ENCODE data around the gene MN1. TPM values are rescaled to one million over a fixed set of nuclear protein-coding genes. Genes with fewer than 3 reads are reported as not detected.

The MN1 gene
- total and polyA plus RNA-seq, 2 of the 8 experiments (the other 6 are each of a cell fraction or from before 2014, with no cell fraction given), result 3.1 to 4.9 TPM

GRCh38 chr22:27748349-27748748, 53.2 kb downstream of the MN1 start:
- H4K8ac ChIP-seq (ENCODE audit: extremely low read depth, insufficient read depth, low read length), result no peak overlapping the region
- H3K23ac ChIP-seq (ENCODE audit: insufficient read length), result no peak overlapping the region
- H4K20me1 ChIP-seq (replicated peaks in 1 of 2; ENCODE audit: control insufficient read depth in 1 of 2, insufficient read depth in 2 of 2, low read length in 2 of 2), result no peaks in the 10 kb centered on the region
- no peak overlapping the region for H2AFZ ChIP-seq (ENCODE audit: low read length)
- FAIRE-seq, result no peak
- no peak overlapping the region for H2AK5ac ChIP-seq (ENCODE audit: low read depth, low read length)
- peak overlapping the region; percentile 64 to 96; a peak in 3 of 4 replicates for H3K4me2 ChIP-seq (ENCODE audit: insufficient read depth in 1 of 2, low read depth in 2 of 2, low read length in 2 of 2)
- 66% methylated on average over 4 of the region's 4 CpGs; no CpG with 5 or more reads in 1 of the 2 experiments for WGBS, 2 experiments (ENCODE audit: extremely low coverage in 1 of 2, insufficient coverage in 1 of 2, insufficient read length in 1 of 2, insufficient replicate concordance in 2 of 2, low coverage in 1 of 2, low lambda C conversion rate in 2 of 2, missing lambda C conversion rate in 1 of 2)
- ChIA-PET CTCF (ENCODE audit: partially characterized antibody) (interaction anchor here (0.6 to 2.7 kb wide), 10 partner anchors 9 to 331 kb away, joined by 3 to 13 read pairs (median 3); no protein-coding TSS in a partner anchor), POLR2A (ENCODE audit: partially characterized antibody) (interaction anchor here (1.5 to 2.4 kb wide), 3 partner anchors 26 to 88 kb away, joined by 3 to 6 read pairs (median 4); no protein-coding TSS in a partner anchor)
- no peak overlapping the region for H2BK120ac ChIP-seq (replicated peaks; ENCODE audit: low read depth, low read length)
- no peaks in the 10 kb centered on the region for H3K36me3 ChIP-seq (ENCODE audit: control insufficient read depth in 2 of 4, insufficient read depth in 4 of 4, low read length in 3 of 4)
- no peak for DNase-seq (ENCODE audit: low read depth in 1 of 2, low spot score in 2 of 2)
- H3K9me3 ChIP-seq (ENCODE audit: insufficient read depth in 2 of 2, low read depth in 1 of 2, low read length in 1 of 2), result no peaks in the 10 kb centered on the region
- H3K14ac ChIP-seq (ENCODE audit: insufficient read length), result no peak overlapping the region
- no peak overlapping the region for H4K91ac ChIP-seq (replicated peaks; ENCODE audit: insufficient read length, low read length)
- H3K56ac ChIP-seq (replicated peaks; ENCODE audit: insufficient read length, low read depth, low read length), result no peak overlapping the region
- no peaks in the 10 kb centered on the region; a peak in 1 of 4 replicates for H3K79me2 ChIP-seq (ENCODE audit: control insufficient read depth in 1 of 2, insufficient read depth in 2 of 2, low read length in 2 of 2)
- H3K27me3 ChIP-seq (replicated peaks in 1 of 4; ENCODE audit: control insufficient read depth in 3 of 4, extremely low read depth in 1 of 4, insufficient read depth in 3 of 4, low read length in 3 of 4), result peaks cover 0 to 3% (median 0%) of the 10 kb centered on the region in 4 experiments; a peak in 1 of 7 replicates
- peak overlapping the region in 1 of 4 experiments; percentile 35; a peak in 1 of 8 replicates for H3K4me3 ChIP-seq (ENCODE audit: extremely low read depth in 1 of 4, insufficient read depth in 2 of 4, low read depth in 3 of 4, low read length in 4 of 4)
- H3K9ac ChIP-seq (replicated peaks in 1 of 4; ENCODE audit: extremely low read depth in 1 of 4, low read depth in 3 of 4, low read length in 3 of 4), result no peak overlapping the region
- no peak overlapping the region for H2BK5ac ChIP-seq (ENCODE audit: low read depth, low read length)
- TF ChIP-seq SAP30 (IDR thresholded peaks at IDR 0.05; ENCODE audit: insufficient read depth, insufficient replicate concordance, low read length), result no peak
- 0 out of 2 replicates have a peak overlapping the region, but pooled peaks have one; percentile 26 for H2BK20ac ChIP-seq (ENCODE audit: low read length)
- H3K23me2 ChIP-seq (ENCODE audit: low read depth, low read length), result no peaks in the 10 kb centered on the region; the same call in 1 of the 2 replicates
- no peak overlapping the region for H3K27ac ChIP-seq (ENCODE audit: low read depth, low read length)
- no peak overlapping the region for H3K18ac ChIP-seq (ENCODE audit: extremely low read depth, low read length)
- no peak overlapping the region for H4K5ac ChIP-seq (ENCODE audit: insufficient read length, low read depth, low read length)
- peaks cover 11 to 37% (median 24%) of the 10 kb centered on the region in 4 experiments for H3K4me1 ChIP-seq (replicated peaks in 1 of 4; ENCODE audit: control insufficient read depth in 3 of 4, insufficient read depth in 4 of 4, low read length in 3 of 4)
- no peaks in the 10 kb centered on the region for H3K79me1 ChIP-seq (ENCODE audit: low read depth, low read length)
- no peak overlapping the region for H2BK12ac ChIP-seq (ENCODE audit: low read depth, low read length)
- no peak overlapping the region for H2BK15ac ChIP-seq (ENCODE audit: low read length)
- H3K4ac ChIP-seq (replicated peaks; ENCODE audit: insufficient read length, low read depth, low read length), result no peak overlapping the region
